Measurements from ENCODE around the gene HMCN2. TPM values are rescaled to one million over a fixed set of nuclear protein-coding genes. Genes with fewer than 3 reads are reported as not detected.
"Not testable (repeated sequence)": the region's sequence is repeated elsewhere in the genome, so short reads cannot be mapped to it uniquely, and the experiment has no call there.

The HMCN2 gene
- total RNA-seq, 1 donor from 2014 or later: 3.3 TPM

DNA sequence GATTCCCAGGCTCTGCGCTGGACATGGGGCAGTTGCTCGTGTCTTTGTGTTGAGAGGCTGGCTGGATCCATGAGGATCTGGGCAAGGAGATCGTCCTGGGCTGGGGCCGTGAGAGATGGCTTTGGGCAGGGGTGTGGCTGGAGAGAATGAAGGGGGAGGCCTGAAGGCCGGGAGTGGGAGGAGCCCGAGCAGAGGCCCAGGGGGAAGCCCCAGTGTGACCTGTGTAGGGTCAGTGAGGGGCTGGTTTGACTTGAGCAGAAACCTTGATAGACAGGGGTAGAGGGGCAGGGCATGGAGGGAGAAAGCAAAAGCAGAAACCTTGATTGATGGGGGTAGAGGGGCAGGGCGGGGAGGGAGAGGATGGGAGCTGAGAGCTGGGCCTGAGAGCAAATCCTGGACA, 124.8 kb downstream of the HMCN2 start:
- DNase-seq (ENCODE audit: low spot score): no peak
- no peak for ATAC-seq
- intact Hi-C loops (cut with DNase I): no loop called here

DNA sequence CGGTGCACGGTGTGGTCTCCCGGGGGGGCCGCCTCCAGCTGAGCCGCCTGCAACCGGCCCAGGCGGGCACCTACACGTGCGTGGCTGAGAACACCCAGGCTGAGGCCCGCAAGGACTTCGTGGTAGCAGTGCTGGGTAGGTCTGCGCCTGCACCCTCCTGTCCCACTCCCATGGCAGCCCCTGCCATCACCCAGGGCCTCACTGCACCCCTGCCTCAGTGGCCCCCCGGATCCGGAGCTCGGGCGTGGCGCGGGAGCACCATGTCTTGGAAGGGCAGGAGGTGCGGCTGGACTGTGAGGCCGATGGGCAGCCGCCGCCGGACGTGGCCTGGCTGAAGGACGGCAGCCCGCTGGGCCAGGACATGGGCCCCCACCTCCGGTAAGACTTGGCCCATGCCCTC, 125.4 kb downstream of the HMCN2 start:
- DNase-seq (ENCODE audit: low spot score) (no peak), ATAC-seq (no peak)
- intact Hi-C loops (cut with DNase I): no loop called here

DNA sequence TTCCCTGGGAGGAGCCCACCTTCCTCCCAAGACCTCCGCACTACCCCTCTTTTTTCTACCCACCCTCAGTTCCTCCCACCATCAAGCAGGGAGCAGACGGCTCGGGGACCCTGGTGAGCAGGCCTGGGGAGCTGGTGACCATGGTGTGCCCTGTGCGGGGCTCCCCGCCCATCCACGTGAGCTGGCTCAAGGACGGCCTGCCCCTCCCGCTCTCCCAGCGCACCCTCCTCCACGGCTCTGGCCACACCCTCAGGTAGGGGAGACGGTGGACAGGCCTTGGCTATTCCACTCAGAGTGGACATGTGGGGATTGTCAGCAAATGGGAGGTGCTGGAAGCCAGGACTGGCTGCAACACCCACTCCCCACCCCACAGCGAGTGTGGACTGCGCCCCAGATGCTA, 126.3 kb downstream of the HMCN2 start:
- DNase-seq (ENCODE audit: low spot score): no peak
- intact Hi-C loops (cut with DNase I): no loop called here
- ATAC-seq: no peak

DNA sequence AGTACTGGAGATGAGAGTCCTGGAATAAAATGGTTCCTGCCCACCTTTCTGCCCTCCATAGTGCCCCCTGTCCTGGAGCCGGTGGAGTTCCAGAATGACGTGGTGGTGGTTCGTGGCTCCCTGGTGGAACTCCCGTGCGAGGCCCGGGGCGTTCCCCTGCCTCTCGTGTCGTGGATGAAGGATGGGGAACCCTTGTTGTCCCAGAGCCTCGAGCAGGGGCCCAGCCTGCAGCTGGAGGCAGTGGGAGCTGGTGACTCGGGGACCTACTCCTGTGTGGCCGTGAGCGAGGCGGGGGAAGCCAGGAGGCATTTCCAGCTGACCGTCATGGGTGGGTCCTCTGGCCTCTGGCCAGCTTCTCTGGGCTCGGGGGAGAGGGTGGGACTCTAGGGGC, 128.1 kb downstream of the HMCN2 start:
- DNase-seq (ENCODE audit: low spot score) (no peak), ATAC-seq (no peak)
- intact Hi-C loops (cut with DNase I): no loop called here

DNA sequence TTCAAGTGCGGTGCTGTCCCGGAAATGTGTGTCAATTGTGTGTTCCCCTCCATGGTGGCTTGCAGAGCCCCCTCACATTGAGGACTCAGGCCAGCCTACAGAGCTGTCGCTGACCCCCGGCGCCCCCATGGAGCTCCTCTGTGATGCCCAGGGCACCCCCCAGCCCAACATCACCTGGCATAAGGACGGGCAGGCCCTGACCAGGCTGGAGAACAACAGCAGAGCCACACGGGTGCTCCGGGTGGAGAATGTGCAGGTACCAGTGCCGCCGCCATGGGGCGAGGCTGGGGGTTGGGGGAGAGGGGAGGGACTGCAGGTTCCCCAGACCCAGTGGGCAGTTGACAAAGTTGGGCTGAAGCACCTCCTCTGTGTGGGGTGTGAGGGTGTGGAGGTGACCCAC, 128.8 kb downstream of the HMCN2 start:
- DNase-seq (ENCODE audit: low spot score): no peak
- intact Hi-C loops (cut with DNase I): no loop called here
- no peak for ATAC-seq

DNA sequence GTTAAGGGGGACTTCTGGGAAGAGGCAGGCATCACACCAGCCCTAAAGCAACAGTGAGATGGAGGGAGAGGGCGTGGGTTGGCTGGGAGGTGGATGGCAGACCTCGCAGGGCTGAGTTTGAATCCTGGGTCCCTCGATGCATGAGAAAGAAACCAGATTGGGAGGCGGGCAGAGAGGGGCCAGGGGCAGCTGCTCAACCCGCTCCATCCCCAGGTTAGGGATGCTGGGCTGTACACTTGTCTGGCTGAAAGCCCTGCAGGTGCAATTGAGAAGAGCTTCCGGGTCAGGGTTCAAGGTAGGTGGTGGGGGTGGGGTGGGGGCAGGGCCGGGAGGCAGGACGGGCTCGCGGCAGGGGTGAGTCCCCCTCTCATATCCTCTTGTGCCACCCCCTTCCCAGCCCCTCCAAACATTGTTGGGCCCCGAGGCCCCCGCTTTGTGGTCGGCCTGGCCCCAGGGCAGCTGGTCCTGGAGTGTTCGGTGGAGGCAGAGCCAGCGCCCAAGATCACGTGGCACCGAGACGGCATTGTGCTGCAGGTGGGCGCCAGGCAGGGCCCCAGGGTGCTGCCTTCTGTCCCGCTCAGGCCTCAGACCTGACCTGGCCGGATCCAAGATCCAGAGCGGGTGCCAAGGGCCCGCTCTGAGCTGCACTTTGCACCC, 129.4 kb downstream of the HMCN2 start:
- intact Hi-C loops (cut with DNase I): no loop called here
- ATAC-seq (no peak), DNase-seq (ENCODE audit: low spot score) (no peak)

DNA sequence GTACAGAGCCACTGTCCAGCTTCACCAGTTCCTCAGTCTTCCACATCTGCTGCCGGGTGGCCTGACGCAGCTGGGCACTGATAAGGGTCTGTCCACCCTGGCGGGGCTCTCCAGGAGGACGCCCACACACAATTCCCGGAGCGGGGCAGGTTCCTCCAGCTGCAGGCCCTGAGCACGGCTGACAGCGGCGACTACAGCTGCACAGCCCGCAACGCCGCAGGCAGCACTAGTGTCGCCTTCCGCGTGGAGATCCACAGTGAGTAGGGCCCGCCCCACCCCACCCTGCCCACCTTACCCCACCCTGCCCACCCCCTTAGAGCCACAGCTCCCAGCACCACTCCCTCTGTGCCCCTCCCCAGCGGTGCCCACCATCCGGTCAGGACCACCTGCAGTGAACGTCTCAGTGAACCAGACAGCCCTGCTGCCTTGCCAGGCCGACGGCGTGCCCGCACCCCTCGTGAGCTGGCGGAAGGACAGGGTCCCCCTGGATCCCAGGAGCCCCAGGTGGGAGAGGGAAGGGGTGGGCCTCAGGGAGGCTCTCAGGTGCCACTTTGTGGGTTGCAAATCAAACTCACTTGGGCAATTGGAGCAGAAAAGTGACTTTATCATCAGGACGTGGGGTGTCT, 130.4 kb downstream of the HMCN2 start:
- DNase-seq (ENCODE audit: low spot score): no peak
- ATAC-seq: no peak
- intact Hi-C loops (cut with DNase I): no loop called here

DNA sequence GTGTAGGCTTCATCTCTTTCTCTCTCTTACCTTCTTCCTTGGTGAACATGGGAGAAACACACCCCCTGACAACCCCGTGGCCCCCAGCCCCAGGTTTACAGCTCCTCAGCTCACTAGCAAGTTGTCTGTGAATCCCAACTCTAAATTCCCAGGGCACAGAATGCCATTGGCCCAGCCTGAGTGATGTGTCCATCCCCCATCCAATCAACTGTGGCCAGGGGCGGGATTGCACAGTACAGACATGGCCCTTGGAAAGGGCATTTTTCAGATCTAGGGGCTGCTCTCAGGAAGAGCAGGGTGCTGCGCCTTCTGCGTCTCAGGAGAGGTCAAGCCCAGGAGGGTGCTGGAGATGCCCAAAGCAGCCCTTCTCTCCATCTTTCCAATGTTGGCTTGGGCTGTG, 131.0 kb downstream of the HMCN2 start:
- DNase-seq (ENCODE audit: low spot score) (no peak), ATAC-seq (no peak)
- intact Hi-C loops (cut with DNase I): no loop called here

DNA sequence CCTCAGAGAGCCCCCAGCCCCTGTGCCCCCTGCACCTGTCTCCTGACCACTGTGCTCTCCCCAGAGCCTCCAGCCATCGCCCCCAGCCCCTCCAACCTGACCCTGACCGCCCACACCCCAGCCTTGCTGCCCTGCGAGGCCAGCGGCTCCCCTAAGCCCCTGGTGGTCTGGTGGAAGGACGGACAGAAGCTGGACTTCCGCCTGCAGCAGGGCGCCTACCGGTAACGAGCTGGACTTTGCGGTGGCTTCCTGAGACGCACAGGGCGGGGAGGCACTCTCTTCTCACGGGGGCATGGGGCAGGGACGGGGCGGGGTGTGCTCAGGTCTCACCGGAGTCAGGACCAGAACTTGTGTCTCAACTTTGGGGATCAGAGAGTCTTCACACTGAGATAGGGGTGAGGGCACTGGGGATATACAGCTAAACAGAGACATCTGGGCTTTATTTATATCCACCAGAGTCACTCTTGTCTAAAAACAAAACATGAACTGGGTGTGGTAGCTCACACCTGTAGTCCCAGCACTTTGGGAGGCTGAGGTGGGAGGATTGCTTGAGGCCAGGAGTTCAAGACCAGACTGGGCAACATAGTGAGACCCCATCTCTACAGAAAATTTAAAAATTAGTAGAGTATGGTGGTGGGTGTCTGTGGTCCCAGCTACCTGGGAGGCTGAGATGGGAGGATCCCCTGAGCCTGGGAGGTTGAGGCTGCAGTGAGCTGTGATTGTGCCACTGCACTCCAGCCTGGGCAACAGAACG, 133.1 kb downstream of the HMCN2 start:
- DNase-seq (ENCODE audit: low spot score): no peak
- intact Hi-C loops (cut with DNase I): no loop called here
- ATAC-seq: no peak

DNA sequence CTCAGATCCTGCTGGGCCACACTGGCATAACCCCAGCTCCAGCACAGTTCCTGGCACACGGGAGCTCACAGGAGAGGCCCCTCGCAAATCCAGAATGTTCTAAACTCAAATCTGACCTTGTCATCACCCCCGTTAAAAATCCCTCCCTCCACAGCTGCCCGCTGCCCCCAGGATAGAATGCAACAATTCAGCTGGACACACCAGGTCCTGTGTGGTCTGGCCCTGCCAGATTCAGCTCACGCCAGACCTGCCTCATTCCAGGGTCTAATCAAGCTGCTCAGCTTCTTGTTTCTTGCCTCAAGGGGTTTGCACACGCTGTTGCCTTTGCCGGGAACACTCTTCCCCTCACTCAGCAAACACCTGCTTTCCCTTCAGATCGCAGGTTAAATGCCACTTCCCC, 134.2 kb downstream of the HMCN2 start:
- DNase-seq (ENCODE audit: low spot score) (no peak), ATAC-seq (no peak)
- intact Hi-C loops (cut with DNase I): no loop called here

DNA sequence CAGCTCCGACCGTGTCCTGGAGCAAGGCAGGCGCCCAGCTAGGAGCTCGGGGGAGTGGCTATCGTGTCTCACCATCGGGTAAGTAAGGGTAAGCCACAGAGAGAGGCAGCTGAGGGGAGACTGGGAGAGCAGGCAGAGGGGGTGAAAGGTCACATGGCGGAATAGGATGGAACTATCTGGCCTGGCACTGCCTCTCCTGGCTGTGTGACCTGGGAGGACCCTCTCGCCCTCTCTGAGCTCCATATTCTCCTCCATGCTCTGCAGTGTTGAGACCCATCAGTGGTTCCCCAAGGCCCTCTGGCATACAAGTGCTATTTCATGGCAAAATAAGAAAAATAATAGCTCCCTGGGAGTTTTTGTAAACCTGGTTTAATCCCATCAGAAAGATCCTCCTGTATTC, 135.3 kb downstream of the HMCN2 start:
- DNase-seq (ENCODE audit: low spot score) (no peak), ATAC-seq (no peak)
- intact Hi-C loops (cut with DNase I): no loop called here

DNA sequence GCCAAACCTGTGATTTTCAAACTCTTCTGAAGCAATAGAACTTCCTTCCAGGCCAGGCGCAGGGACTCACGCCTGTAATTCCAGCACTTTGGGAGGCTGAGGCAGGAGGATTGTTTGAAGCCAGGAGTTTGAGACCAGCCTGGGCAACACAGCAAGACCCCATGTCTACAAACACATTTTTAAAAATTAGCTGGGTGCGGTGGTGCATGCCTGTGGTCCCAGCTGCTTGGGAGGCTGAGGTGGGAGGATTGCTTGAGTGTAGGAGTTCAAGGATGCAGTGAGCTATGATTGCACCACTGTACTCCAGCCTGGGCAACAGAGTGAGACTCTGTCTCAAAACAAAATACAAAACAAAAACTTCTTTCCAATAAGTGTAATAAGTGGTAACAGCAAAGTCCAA, 136.2 kb downstream of the HMCN2 start:
- DNase-seq (ENCODE audit: low spot score); ATAC-seq; intact Hi-C loops (cut with DNase I): not testable (repeated sequence)

DNA sequence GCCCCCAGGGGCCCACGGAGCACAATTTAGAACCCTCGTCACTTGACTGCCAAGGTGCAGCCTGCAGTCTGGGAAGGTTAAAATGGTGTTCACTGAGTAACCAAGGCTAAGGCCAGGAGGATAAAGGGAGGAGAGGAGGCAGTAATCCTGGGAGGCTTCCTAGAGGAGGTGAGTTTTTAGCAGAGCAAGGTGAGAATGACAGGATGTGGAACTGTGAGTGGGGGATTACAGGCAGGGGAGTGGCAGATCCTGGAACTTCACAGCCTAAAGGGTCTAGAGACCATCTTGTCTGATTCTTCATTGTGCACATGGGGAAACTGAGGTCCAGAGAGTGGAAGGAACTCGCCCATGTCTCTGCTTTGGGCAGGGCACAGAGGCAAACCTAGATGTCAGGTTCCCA, 136.7 kb downstream of the HMCN2 start:
- intact Hi-C loops (cut with DNase I): no loop called here
- ATAC-seq (no peak), DNase-seq (ENCODE audit: low spot score) (no peak)

DNA sequence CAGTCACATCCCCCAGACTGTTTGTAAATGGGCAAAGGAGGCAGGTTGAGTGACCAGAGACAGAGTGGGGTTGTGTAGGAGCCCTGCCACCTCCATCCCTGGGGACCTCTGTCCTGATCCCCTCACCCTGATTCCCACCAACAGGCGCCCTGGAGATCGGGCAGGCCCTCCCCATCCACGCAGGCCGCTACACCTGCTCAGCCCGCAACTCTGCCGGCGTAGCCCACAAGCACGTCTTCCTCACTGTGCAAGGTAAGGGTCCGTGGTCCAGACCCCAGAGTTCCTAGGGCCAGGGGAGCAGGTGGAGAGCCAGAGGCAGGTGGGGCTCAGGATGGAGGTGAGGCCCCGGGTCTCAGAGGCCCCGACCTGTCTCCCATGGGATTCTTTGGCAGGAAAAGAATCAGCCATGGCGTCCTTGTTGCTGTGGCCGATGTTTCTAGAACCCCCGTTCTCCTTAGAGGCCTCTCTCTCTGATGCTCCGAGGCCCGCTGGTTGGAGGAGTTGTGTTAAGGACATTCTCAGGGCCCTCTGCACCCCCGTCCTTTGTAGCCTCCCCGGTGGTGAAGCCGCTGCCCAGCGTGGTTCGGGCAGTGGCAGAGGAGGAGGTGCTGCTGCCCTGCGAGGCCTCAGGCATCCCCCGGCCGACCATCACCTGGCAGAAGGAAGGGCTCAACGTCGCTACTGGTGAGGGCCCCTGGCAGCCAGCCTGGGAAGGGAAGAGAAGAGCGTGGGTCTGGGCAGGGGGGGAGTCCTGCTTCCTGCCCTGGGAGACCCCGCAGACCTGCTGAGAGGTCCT, 137.3 kb downstream of the HMCN2 start:
- intact Hi-C loops (cut with DNase I): no loop called here
- no peak for ATAC-seq
- no peak for DNase-seq (ENCODE audit: low spot score)

DNA sequence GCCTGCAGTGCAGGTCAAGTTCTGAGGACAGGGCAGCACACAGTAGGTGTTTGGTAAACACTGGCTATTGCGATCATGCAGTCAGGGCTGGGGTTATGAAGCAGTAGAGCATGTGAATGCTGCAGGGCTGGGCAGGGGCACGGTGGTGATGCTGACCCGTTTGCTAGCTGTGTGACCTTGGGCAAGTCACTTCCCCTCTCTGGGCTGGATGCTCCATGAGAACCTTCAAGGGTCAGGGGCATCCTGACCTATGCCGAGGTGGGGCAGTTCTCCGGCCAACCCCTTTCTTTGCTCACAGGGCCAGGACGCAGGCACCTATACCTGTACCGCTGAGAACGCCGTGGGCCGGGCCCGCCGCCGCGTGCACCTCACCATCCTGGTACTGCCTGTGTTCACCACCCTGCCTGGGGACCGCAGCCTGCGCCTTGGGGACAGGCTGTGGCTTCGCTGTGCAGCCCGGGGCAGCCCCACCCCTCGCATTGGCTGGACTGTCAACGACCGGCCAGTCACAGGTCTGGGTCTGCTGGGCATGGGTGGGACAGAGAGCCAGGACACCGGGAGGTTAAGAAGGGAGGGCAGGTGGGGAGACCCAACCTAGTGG, 140.2 kb downstream of the HMCN2 start:
- no peak for ATAC-seq
- DNase-seq (ENCODE audit: low spot score): no peak
- intact Hi-C loops (cut with DNase I): no loop called here

DNA sequence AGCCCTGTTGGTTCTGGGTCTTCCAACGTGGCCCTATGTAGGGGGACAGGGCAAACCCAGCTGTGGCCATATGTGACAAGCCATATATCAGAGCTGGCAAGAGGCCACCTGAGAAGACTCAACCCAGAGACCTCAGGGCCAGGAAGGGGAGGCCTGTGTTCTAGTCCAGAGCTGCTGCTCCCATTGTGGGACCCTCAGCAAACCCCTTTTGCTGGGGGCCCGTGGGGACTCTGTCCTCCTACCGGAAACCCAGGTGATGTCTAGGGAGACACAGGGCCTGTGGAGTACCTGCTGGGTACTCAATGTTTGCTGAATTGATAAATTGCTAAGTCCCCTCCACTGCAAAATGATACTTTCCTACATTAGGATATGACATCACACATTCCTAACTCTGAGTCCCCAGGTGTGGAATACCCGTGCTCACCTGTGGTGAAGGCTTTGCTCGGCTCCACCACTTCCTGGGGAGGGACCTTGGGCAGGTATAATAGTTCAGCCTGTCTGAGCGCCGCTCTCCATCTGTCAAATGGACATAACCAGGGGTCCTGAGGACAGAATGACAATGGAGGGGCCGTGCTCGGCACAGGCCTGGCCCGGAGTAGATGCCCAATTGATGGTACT, 140.8 kb downstream of the HMCN2 start:
- intact Hi-C loops (cut with DNase I): no loop called here
- ATAC-seq: no peak

DNA sequence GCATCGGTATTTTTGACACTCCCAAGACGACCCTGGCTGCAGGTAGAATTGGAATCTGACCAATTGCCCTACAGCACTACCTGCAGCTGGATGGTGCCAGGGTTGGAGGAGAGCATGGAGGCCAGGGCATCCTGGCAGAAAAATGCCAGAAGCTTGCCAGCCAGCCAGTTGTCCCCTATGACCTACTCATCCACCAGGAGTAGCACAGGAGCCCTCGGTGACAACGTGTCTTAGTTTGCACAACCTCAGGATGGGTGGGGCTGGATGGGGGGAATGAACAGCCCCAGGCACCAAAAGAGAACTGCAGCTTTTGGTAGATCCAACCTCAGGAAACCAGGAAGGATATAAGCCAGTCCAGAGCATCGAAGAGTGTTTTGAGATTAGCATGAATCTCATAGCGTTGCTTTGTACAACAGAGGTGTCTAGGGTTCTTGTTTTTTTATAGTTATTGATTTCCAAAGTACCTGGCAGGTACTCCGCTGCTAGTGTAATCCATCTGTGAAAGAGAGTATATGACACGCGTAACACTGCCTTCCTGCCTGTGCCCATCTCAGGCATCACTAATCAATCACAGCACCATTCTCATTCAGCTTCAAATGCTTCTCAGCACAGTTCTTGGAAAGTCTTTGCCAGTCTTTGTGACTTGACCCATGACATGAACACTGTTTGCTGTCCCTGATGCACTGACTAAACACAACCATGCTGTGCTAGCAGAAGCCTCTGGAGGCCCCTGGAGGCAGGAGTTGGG, 142.5 kb downstream of the HMCN2 start:
- DNase-seq (ENCODE audit: low spot score) (no peak), ATAC-seq (no peak)
- intact Hi-C loops (cut with DNase I): no loop called here

More for the DNA sequence above, 140.8 kb downstream of the HMCN2 start:
- no peak for DNase-seq (ENCODE audit: low spot score)

DNA sequence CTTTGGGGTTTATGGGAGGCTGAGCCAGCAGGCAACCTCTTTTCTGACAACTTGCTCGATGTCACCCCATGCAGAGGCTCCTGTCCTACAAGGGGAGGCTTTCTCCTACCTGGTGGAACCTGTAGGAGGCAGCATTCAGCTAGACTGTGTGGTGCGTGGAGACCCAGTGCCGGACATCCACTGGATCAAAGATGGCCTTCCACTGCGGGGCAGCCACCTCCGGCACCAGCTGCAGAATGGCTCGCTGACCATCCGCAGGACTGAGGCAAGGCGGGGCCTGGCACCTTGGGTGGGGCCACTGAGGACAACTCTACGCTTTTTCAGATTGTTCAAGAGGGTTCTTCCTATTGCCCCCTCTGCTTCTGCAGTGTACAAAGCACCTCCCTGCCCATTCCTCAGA, 143.1 kb downstream of the HMCN2 start:
- intact Hi-C loops (cut with DNase I): no loop called here
- DNase-seq (ENCODE audit: low spot score) (no peak), ATAC-seq (no peak)

Measured in sciatic nerve (tissue), 2 donors.